Activated CD4-positive, CD25-positive, alpha-beta regulatory T cell treated with anti-CD3 and anti-CD28 coated beads, Interleukin-2, amount 50 U/mL, for 72 hours (primary cell): ENCODE data around the gene GABBR2.
"Not testable (repeated sequence)": the region's sequence is repeated elsewhere in the genome, so short reads cannot be mapped to it uniquely, and the experiment has no call there.

Experiments
- DNase-seq: peaks from one replicate; pipeline ENCODE4 v3.0.0; 2021

Gene GABBR2

GRCh38 chr9:98468567-98469239, 240.0 kb downstream of the GABBR2 start:
- DNase-seq = no peak

DNA sequence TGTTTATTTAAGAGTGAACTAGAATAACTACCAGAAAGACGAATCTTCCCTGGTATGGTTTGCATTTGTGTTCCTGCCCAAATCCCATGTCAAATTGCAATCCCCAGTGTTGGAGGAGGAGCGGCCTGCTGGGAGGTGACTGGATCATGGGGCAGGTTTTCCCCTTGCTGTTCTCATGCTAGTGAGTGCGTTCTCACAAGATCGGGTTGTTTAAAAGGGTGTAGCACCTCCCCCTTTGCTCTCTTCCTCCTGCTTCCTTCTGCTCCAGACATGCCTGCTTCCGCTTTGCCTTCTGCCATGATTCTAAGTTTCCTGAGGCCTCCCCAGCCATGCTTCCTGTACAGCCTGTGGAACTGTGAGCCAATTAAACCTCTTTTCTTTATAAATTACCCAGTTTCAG, 242.9 kb downstream of the GABBR2 start:
- DNase-seq = no peak

DNA sequence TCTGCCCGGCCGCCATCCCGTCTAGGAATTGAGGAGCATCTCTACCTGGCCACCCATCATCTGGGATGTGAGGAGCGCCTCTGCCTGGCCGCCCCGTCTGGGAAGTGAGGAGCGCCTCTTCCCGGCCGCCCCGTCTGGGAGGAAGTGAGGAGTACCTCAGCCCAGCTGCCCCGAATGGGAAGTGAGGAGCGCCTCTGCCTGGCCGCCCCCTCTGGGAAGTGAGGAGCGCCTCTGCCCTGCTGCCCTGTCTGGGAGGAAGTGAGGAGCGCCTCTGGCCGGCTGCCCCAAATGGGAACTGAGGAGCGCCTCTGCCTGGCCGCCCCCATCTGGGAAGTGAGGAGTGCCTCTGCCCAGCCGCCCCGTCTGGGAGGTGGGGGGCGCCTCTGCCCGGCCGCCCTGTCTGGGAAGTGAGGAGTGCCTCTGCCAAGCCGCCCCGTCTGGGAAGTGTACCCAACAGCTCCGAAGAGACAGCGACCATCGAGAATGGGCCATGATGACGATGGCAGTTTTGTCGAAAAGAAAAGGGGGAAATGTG, 244.5 kb downstream of the GABBR2 start:
- not testable (repeated sequence) for DNase-seq

DNA sequence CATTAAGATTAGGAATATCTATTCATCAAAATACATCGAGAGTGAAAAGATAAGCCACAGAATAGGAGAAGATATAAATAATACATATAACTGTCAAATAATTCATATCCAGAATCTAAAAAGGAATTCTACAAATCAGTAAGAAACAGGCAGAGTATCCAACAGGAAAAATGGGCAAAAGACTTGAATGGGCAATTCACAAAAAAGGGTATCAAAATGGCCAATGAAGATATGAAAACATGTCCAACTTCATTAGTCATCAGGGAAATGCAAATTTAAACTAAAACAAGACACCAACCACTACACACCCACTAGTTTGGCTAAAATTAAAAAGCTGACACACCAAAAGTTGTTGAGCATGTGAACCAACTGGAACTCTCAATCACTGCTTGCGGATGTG, 246.4 kb downstream of the GABBR2 start:
- no peak for DNase-seq

- no peak for DNase-seq
Measured at GRCh38 chr9:98460704-98461103, 248.0 kb downstream of the GABBR2 start.

DNA sequence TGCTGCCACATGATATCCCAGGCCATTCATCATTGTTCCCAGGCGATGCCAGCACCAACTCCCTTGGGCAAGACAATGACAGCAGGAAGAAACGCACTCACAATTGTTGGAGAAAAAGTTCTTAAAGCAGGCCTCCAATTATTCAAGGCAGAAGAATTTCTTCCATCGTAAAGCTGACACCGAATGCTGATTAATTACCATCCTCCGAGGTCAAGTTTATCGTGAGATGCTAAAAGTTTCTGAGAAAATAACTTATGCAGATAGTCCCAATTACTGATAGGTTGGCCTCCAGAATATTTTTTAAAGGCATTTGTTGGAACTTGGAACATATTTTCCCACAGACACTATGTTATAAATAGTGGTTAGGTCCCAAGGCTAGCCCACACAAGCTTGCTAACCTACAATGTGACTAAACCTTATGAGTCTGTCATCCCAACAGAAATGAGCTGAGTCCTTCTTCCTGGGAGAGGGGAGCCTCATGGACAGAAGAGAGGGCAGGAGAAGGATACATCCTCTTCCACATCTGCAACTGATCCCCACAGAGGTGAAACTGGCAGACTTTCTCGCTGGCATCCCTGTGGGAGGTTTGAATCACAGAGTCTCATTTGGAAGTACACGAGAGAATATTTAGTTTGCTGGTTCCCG, 250.9 kb downstream of the GABBR2 start:
- no peak for DNase-seq

- no peak for DNase-seq
Measured at GRCh38 chr9:98456156-98456613, 252.6 kb downstream of the GABBR2 start.

GRCh38 chr9:98455256-98456155, 253.2 kb downstream of the GABBR2 start:
- no peak for DNase-seq

DNA sequence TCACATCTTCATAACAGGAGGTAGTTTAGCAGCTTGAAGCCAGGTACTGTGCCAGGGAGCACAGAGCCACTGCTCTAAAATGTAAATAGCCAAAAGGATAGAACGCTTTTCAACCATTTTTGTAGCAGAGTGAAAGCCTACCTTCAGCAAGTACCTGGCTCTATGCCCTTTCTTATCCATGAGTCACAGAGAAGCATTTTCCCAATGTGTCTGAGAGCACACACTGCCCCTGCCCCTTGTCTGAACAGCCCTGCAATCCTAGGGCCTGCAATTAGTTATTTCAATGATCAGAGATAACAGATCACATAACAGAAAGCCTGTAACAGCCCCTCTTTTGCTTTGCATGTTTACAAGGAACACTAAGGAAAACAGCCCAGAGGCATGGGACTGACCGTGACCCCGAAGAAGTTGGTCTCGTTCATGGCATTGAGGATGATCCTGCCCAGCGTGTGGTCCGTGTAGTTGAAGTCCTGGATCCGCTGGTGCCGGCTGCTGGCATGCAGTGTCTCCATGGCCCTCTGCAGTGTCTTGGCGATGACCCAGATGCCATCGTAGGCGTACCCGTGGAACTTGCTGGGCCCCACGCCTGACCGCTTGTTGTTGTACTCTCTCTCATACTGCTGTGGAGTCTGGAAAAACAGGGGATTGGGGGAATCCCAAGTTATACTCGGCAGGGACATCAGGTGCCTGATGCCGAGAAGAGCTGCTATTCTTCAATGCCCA, 255.0 kb downstream of the GABBR2 start:
- DNase-seq = no peak

DNA sequence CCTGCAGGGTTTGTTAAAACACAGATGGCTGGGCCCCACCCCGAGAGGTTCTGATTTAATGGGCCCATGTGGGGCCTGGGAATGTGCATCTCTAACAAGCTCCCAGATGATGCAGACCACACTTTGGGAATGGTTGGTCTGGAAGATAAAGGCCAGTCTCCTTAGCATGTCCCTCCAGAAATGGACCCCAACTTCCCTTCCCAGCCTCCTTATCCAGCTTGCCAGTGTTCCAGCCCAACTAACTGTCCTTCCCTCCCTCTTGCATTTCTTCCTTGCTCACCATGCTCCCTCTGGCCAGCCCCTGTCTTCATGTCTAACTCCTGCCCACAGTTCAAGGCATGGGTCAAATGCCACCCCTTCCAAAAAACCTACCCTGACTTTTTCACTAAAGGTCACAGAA, 257.2 kb downstream of the GABBR2 start:
- no peak for DNase-seq

DNA sequence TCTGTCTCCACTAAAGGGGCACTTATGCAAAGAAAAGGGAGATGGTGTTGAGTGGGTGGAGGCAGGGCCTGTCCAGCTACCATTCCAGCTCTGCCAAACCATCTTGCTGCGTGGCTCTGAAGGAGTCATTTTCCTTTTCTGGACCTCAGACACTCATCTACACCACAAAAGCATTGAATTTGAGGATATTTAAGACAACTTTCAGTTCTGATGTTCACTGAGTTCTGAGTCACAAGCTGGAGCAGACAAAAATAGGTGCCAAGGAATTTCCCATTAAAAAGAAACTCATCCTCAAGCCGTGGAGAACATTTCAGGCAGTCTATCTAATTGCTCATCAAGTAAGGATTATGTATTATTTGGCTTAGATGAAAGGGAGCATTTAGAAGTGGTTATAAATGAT, 258.2 kb downstream of the GABBR2 start:
- DNase-seq = no peak

DNA sequence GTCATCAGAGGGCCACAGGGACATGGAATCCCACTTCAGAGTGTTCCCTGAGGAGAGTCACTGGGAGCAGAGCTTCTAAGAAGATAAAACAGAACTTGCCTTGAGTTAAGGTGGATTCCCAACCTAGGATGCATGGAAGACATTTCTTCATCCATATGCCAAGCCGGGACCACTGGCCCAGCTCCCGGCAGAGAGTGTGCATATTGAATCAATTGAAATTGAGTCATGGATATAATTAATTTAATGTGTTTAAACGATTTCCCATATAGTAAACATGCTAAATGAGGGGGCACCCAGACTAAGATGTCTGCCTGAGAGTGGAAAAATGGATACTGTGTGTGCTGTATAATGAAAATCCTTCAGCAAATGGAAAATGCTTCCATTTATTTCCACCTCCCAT, 258.9 kb downstream of the GABBR2 start:
- no peak for DNase-seq

- DNase-seq = no peak
Measured at GRCh38 chr9:98445576-98445975, 263.2 kb downstream of the GABBR2 start.

DNA sequence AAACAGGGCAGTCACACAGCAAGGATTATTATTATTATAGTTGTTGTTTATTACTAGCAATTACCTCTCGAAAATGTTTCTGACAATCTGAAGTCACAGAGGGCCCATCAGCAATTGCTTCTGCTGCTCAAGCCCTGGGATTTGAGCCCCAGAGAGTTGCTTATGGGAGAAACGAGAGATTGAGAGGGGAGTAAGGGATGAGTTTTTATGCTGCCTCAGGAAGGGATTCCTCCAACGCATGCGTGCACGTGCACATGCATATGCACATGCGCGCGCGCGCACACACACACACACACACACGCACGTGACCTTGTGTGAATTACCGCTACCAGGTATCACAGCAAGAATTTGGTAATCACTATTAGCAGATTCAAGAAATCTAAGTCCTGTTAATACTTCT, 264.1 kb downstream of the GABBR2 start:
- DNase-seq = no peak

GRCh38 chr9:98442541-98442940, 266.2 kb downstream of the GABBR2 start:
- DNase-seq = no peak

DNA sequence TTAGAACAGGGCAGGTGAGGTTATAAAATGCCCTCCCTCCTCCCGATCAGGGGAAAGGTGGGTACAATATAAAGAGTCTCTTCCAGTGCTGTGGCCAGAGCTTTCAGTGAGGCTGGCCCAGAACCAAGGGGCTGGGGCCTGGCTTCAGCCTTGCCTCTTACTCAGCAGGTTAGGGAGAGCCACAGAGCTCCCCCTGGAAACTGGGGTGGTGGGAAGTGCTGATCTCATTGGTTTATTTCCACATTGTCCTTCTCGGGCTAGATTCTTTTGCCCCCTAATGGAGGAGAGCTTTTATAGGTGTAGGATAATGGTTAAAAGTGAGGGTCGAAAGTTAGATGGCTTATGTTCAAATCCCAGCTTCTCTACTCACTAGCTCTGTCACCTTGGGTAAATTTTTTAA, 266.6 kb downstream of the GABBR2 start:
- DNase-seq = no peak

DNA sequence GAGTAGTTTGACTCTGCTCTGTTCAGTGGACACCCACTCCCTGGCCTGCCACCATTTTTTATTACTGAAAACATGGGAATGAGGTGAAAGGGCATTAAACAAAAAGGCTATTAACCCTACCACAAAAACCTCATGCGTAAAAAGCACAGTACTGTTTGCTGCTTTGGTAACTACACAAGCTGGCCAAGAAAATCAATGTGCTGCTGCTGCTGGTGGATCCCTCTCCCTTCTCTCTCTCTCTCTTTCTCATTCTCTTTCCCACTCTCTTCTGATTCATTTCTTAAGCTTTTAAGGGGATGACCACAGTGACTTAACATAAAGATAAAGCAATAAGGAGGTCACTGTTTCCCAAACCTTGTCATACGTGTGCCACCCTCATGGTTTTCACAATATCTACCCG, 270.1 kb downstream of the GABBR2 start:
- no peak for DNase-seq

- DNase-seq = no peak
Measured at GRCh38 chr9:98437458-98438034, 271.2 kb downstream of the GABBR2 start.

DNA sequence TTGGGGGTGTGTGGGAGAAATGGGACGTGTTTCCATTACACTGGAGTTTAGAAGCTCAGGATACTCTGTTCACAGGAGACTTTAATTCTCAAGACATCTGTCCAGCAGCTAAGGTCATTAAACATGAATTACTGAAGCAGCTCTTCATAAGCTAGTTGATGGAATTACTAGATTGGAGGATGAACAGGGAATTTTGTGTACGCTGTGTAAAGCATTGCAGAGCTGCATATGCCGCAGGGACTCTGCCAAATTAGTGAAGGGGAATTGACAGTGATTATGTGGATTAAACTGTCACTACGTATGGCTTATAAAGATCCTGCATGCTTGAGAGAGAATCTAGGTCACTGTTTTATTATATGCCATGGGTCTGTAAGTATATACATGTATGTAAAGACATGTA, 275.8 kb downstream of the GABBR2 start:
- DNase-seq = no peak

DNA sequence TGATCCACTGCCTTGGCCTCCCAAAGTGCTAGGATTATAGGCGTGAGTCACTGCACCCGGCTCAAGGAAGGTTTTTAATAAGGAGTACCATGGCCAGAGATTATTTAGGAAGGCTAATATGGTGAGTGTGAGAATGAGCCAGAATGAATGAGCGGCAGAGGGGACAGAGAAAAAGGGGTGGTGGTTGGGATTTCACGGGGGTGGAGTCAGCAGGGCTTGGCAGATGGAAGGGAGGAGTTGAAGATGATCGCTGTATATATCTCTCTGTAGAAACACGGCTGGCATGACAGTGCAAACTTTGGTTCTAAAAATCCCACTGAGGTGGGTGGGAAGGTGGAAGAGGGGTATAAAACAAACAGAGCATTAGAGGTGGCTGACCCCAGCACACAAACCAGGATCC, 276.6 kb downstream of the GABBR2 start:
- DNase-seq = no peak

DNA sequence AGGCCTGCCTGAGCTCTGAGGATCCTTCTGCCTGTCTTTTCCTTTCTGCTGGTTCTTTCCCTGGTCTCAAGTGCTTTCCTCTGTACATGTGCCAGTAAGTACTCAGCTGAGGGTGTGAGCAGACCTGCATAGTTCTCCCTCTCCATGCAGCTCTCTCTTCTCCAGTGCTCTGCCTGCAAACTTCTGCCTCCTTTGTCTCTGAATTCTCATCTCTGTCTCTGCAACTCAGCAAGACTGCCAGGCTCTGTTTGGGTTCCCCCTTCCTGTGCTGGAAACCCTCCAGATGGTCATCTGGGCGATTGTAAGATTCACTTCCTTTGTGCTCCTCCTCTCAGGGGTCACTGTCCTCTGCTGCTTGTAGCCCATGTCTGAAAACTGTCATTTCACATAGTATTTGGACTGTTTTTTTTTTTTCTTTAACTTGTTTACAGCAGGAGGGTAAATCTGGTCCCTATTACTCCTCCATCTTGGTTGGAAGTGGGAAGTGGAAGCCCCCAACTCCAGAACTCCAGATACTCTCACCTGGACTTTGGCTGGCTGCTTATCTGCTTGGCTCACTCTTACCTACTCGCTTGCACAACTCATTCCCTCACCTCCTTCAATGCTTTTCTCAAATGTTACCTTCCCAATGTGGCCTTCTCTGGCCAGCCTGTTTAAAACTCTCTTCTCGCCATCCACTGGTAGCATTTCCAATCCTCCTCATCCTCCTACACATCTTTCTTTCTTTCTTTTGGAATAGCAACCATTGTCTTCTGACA, 278.0 kb downstream of the GABBR2 start:
- no peak for DNase-seq

- DNase-seq = no peak
Measured at GRCh38 chr9:98429613-98430012, 279.1 kb downstream of the GABBR2 start.
